Measurements from ENCODE around the gene TANGO2.

The TANGO2 gene

DNA sequence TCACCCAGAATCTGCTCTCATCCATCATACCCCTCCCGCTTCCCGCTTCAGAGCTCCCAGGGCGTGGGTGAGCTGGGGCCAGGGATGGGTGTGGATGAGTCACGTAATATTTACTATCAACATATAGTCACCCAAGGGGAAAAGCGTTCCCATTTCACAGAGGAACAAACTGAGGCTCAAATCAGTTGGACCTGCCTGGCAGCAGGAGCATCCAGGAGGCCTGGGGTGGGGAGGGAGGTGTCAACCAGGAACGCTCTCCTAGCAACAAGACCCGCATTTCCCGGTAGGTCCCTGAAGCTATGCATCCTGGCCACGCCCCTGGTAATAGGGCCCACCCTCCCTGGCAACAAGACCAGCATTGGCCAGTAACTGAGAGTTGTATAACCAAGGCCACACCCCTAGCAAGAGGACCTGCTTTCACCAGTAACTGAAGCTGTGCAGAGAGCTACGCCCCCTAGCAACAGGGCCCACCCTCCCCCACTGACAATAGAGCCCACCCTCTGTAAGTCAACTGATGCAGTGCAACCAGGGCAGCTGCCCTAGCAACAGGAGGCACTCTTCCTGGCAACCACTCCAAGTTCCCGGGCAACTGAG is 46.5 kb upstream of the TANGO2 start:
- H3K4me3 ChIP-seq (ENCODE audit: control insufficient read depth, low read depth, low read length), result no peak overlapping the region
- DNase-seq (ENCODE audit: low read depth), result no peak
- TF ChIP-seq, protein P1, sequence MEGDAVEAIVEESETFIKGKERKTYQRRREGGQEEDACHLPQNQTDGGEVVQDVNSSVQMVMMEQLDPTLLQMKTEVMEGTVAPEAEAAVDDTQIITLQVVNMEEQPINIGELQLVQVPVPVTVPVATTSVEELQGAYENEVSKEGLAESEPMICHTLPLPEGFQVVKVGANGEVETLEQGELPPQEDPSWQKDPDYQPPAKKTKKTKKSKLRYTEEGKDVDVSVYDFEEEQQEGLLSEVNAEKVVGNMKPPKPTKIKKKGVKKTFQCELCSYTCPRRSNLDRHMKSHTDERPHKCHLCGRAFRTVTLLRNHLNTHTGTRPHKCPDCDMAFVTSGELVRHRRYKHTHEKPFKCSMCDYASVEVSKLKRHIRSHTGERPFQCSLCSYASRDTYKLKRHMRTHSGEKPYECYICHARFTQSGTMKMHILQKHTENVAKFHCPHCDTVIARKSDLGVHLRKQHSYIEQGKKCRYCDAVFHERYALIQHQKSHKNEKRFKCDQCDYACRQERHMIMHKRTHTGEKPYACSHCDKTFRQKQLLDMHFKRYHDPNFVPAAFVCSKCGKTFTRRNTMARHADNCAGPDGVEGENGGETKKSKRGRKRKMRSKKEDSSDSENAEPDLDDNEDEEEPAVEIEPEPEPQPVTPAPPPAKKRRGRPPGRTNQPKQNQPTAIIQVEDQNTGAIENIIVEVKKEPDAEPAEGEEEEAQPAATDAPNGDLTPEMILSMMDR (IDR thresholded peaks at IDR 0.05; ENCODE audit: control insufficient read depth, insufficient read depth, low read depth, low read length, missing control alignments), result no peak

DNA sequence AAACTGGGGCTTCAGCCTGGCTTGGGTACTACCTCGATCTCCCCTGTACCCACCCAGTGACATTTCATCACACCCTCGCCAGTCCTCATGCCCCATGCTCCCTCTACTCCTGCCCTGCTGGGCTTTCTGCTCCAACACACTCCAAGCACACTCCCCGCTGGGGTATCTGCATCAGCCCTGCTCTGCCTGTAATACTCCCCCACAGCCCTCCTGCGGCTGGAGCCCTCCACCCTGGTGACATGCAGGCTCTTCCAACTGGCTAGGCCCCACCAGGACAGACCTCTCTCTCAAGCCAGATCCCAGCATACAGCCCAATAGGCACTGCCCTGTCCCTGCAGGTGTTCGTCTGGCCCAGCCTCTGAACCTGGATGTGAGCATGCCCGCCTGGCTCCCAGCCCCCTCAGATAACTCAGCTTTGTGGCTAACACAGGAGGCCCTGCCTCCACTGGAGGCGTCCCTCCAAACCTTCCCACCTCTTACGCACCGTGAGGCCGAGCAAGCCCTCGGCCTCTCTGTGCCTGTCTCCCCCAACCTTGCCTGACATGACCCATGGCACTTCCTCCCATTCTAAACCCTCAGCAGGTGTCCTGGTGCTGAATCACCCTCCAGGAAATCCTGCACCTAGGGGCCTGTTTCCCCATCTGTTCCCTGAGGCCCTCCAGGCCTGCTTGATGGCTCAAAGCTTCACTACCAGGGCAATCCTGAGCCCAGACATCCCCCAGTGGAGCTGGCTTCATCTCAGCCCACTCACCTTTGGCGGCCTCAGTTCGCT is 45.8 kb upstream of the TANGO2 start:
- DNase-seq (ENCODE audit: low read depth), result no peak
- TF ChIP-seq, protein P1 (IDR thresholded peaks at IDR 0.05; ENCODE audit: control insufficient read depth, insufficient read depth, low read depth, low read length, missing control alignments), result no peak
- no peak overlapping the region for H3K4me3 ChIP-seq (ENCODE audit: control insufficient read depth, low read depth, low read length)

DNA sequence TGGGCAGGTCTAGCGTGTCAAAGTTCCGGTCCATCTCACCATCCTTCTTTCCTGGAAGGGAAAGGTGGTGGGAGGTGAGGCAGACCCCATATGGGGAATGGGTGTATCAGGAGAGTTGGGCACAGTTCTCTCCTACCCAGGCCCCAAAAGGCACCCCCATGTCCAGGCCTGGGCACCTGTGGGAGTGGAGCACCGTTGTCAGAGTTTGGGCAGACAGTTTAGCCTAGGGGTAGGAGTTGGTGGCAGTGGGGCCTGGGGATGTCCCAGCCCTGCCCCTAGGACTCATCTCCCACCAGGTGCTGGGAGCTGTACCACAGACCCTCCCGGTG is 45.2 kb upstream of the TANGO2 start:
- no peak overlapping the region for H3K4me3 ChIP-seq (ENCODE audit: control insufficient read depth, low read depth, low read length)
- TF ChIP-seq, protein P1 (IDR thresholded peaks at IDR 0.05; ENCODE audit: control insufficient read depth, insufficient read depth, low read depth, low read length, missing control alignments), result no peak

DNA sequence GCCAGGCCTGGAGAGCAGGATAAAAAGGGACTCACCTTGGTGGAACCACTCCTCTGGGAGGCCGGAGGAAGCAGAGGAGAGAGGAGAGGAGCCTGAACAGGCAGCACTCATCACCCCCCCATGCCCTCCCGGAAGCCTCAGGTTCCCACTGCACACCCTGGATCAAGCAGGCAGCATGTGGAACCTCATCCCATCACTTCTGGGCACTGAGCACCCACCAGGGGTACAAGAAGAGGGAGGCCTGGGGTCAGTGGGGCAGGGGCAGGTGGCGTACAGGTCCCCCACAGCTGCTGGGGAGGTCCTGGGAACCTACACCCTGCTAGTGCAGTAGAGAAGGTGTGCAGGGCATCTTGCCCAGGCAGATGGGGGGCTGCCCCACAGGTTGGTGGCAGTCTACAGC is 44.2 kb upstream of the TANGO2 start:
- TF ChIP-seq, protein P1 (IDR thresholded peaks at IDR 0.05; ENCODE audit: control insufficient read depth, insufficient read depth, low read depth, low read length, missing control alignments), result no peak
- DNase-seq (ENCODE audit: low read depth), result no peak
- no peak overlapping the region for H3K4me3 ChIP-seq (ENCODE audit: control insufficient read depth, low read depth, low read length)

More for the DNA sequence above, 45.2 kb upstream of the TANGO2 start:
- no peak for DNase-seq (ENCODE audit: low read depth)

DNA sequence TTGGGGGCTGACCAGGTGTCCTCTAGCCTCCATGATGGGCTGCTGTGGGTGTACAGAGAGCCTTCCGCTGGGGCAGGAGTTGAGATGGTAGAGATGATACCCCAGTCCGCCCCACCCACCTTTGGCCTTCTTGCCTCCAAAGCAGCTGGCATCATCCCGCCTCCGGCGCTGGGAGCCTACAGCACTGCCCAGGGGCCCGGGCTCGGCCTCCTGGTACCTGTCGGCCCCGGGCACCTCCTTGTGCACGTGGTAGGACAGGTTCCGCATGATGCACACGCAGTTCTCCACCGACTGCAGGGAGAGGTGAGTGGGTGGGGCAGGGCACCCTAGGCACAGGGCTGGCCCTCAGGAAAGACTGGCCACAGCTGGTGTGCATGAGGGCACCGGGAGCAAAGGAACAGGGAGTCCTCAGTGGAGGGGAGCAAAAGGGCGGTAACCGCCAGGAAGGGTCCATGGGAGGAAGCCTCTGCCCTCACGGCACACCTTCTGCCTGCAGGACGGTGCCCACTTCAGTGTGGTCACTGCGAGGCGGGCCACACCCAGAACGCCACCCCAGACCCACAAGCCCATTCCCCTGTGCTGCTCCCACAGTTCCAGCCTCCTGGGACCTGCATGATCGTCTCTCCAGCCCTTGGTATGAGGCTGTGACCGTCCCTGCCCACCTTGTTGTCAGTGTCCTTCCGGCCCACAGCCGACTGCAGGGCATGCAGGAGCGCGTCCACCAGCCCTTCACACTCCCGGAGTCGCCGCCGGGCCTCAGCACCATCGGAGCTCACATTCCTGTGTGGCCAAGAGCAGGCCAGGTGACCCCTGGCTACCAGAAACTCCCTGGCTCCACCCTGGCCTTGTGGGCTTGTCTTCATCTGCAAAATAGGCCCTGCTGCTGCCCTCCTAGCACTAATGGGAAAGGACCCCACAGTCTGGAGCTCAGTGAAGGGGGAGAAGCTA is 43.3 kb upstream of the TANGO2 start:
- H3K4me3 ChIP-seq (ENCODE audit: control insufficient read depth, low read depth, low read length), result no peak overlapping the region
- DNase-seq (ENCODE audit: low read depth), result no peak
- TF ChIP-seq, protein P1 (IDR thresholded peaks at IDR 0.05; ENCODE audit: control insufficient read depth, insufficient read depth, low read depth, low read length, missing control alignments), result no peak

DNA sequence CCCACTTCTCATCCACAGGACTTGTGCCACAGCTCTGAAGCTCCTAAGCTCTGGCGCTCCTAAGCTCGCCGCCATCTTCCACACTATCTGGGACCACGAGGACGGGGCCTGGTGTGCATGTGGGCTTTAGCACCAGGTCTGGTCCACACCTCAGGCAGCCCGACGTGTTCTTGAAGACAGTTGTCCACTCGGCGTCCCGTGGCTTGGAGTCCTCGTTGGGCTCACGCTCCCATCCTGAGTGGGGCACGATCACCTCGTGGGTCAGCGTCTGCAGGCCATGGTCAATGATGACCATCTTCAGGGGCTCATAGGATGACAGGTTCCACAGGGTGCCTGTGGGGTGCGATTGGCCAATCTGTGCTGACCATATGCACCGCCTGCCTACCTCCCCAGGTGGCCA is 42.2 kb upstream of the TANGO2 start:
- H3K4me3 ChIP-seq (ENCODE audit: control insufficient read depth, low read depth, low read length), result no peak overlapping the region
- TF ChIP-seq, protein P1 (IDR thresholded peaks at IDR 0.05; ENCODE audit: control insufficient read depth, insufficient read depth, low read depth, low read length, missing control alignments), result no peak
- DNase-seq (ENCODE audit: low read depth), result no peak
